Measurements from ENCODE around the gene MYO3B.

Gene MYO3B

GRCh38 chr2:170177950-170178781 is at the start of gene MYO3B:
Gene MYO3B, plus strand, starts transcription at chr2:170178147. Its CDS starts 141 bp downstream, at chr2:170178288.
- no peak for DNase-seq

GRCh38 chr2:170139276-170139967 is 38.5 kb upstream of the MYO3B start:
- DNase-seq: no peak

- no peak for DNase-seq
Observed at GRCh38 chr2:170140561-170140960, 37.4 kb upstream of the MYO3B start.

- no peak for DNase-seq
Observed at GRCh38 chr2:170141865-170142264, 36.1 kb upstream of the MYO3B start.

- no peak for DNase-seq
Observed at GRCh38 chr2:170142502-170142901, 35.4 kb upstream of the MYO3B start.

- no peak for DNase-seq
Observed at GRCh38 chr2:170143045-170143717, 34.8 kb upstream of the MYO3B start.

GRCh38 chr2:170144761-170145160 is 33.2 kb upstream of the MYO3B start:
- DNase-seq: no peak

- DNase-seq: no peak
Observed at GRCh38 chr2:170145191-170145590, 32.8 kb upstream of the MYO3B start.

- DNase-seq: no peak
Observed at GRCh38 chr2:170145675-170146432, 32.1 kb upstream of the MYO3B start.

GRCh38 chr2:170146784-170147183 is 31.2 kb upstream of the MYO3B start:
- no peak for DNase-seq

GRCh38 chr2:170147576-170147975 is 30.4 kb upstream of the MYO3B start:
- DNase-seq: no peak

GRCh38 chr2:170148161-170148560 is 29.8 kb upstream of the MYO3B start:
- DNase-seq: no peak

- no peak for DNase-seq
Observed at GRCh38 chr2:170152421-170152820, 25.5 kb upstream of the MYO3B start.

GRCh38 chr2:170155022-170155722 is 22.8 kb upstream of the MYO3B start:
- DNase-seq: no peak

GRCh38 chr2:170155723-170156253 is 22.2 kb upstream of the MYO3B start:
- DNase-seq: no peak

GRCh38 chr2:170156592-170156991 is 21.4 kb upstream of the MYO3B start:
- DNase-seq: no peak

- no peak for DNase-seq
Observed at GRCh38 chr2:170157025-170157684, 20.8 kb upstream of the MYO3B start.

GRCh38 chr2:170159060-170159459 is 18.9 kb upstream of the MYO3B start:
- no peak for DNase-seq

- DNase-seq: no peak
Observed at GRCh38 chr2:170161516-170162270, 16.3 kb upstream of the MYO3B start.

- DNase-seq: no peak
Observed at GRCh38 chr2:170162271-170162632, 15.7 kb upstream of the MYO3B start.
